HEK293 (cell line): ENCODE data around the gene CD55.

ENCODE experiments used
- CTCF ChIP-seq: fragments of 450-650 bp; formaldehyde crosslinking; IDR thresholded peaks from 2 replicates; pipeline ENCODE4 v1.5.1; 2016; ENCODE audit warnings: missing biosample characterization, missing genetic modification characterization
- TCF7L2 ChIP-seq: IDR thresholded peaks from 2 replicates; pipeline ENCODE4 v1.6.1; 2011; ENCODE audit warnings: low read depth, mild to moderate bottlenecking, inconsistent platforms, low read length, moderate library complexity, borderline replicate concordance
- ZBTB26 ChIP-seq: fragments of 450-650 bp; formaldehyde crosslinking; optimal IDR thresholded peaks from 2 replicates; pipeline ENCODE3; 2016; ENCODE audit warnings: missing biosample characterization, mild to moderate bottlenecking, missing genetic modification characterization
- ZNF121 ChIP-seq: fragments of 450-650 bp; formaldehyde crosslinking; IDR thresholded peaks from 2 replicates; pipeline ENCODE4 v1.5.1; 2016; ENCODE audit warnings: missing biosample characterization, missing genetic modification characterization
- ZNF19 ChIP-seq: fragments of 450-650 bp; formaldehyde crosslinking; IDR thresholded peaks from 2 replicates; pipeline ENCODE4; 2016; ENCODE audit warnings: missing biosample characterization, missing genetic modification characterization, low read depth

GRCh38 chr1:207401578-207401977 is 80.1 kb downstream of the CD55 start:
- TF ChIP-seq CTCF (tag by site-specific recombination), result no peak
- TF ChIP-seq TCF7L2, result no peak
- TF ChIP-seq ZNF121 (tag by site-specific recombination), result no peak
- TF ChIP-seq ZBTB26 (tag by site-specific recombination), result no peak
- no peak for TF ChIP-seq ZNF19
